Neural progenitor cell (in vitro differentiated cells): ENCODE measurements around the gene NANOG. TPM values are rescaled to one million over a fixed set of nuclear protein-coding genes. Genes with fewer than 3 reads are reported as not detected.
"Not testable (repeated sequence)": the region's sequence is repeated elsewhere in the genome, so short reads cannot be mapped to it uniquely, and the experiment has no call there.

Experiments used
- DNase-seq: peaks from one replicate; pipeline ENCODE4 v3.0.0-alpha.2; 2016; ENCODE audit warnings: low spot score
- H2AFZ ChIP-seq: fragments of 200-600 bp; sonication (generic); replicated peaks from 2 replicates; pipeline ENCODE4 v1.6.1; 2016; ENCODE audit warnings: antibody characterized with exemption
- H3F3A ChIP-seq: fragments of 200-600 bp; sonication (generic); 2 replicates; pipeline ENCODE4 v1.6.1; 2016; ENCODE audit warnings: antibody characterized with exemption, low read depth
- H3K27ac ChIP-seq: fragments of 200-600 bp; sonication (generic); 2 replicates; pipeline ENCODE4 v1.5.1; 2016; ENCODE audit warnings: mild to moderate bottlenecking
- H3K27me3 ChIP-seq: fragments of 200-600 bp; sonication (generic); 2 replicates; pipeline ENCODE4 v1.6.1; 2016; ENCODE audit warnings: mild to moderate bottlenecking, moderate library complexity
- H3K36me3 ChIP-seq: fragments of 200-600 bp; sonication (generic); 2 replicates; pipeline ENCODE4 v1.5.1; 2016
- H3K4me1 ChIP-seq: fragments of 200-600 bp; sonication (generic); 2 replicates; pipeline ENCODE4 v1.6.1; 2016; ENCODE audit warnings: mixed run types
- H3K4me2 ChIP-seq: fragments of 200-600 bp; sonication (generic); 2 replicates; pipeline ENCODE4 v1.6.1; 2016
- H3K4me3 ChIP-seq: fragments of 200-600 bp; sonication (generic); 2 replicates; pipeline ENCODE4 v1.5.1; 2016
- H3K79me2 ChIP-seq: fragments of 200-600 bp; sonication (generic); 2 replicates; pipeline ENCODE4 v1.6.1; 2016; ENCODE audit warnings: low read depth
- H3K9ac ChIP-seq: fragments of 200-600 bp; sonication (generic); 2 replicates; pipeline ENCODE4 v1.6.1; 2016
- H3K9me3 ChIP-seq: fragments of 200-600 bp; sonication (generic); 2 replicates; pipeline ENCODE4 v1.5.1; 2016; ENCODE audit warnings: low read depth
- H4K20me1 ChIP-seq: fragments of 200-600 bp; sonication (generic); 2 replicates; pipeline ENCODE4 v1.6.1; 2016; ENCODE audit warnings: low read depth
- H3K27ac Mint-ChIP-seq: 3 replicates; pipeline ENCODE4 v1.8.0; 2021; ENCODE audit warnings: mixed read lengths
- H3K27me3 Mint-ChIP-seq: 2 replicates; pipeline ENCODE4 v1.8.0; 2022; ENCODE audit warnings: low read depth, mild to moderate bottlenecking, inconsistent platforms, moderate library complexity, mixed read lengths; ENCODE audit not compliant: insufficient read depth
- H3K36me3 Mint-ChIP-seq: 3 replicates; pipeline ENCODE4 v1.8.0; 2021; ENCODE audit warnings: mixed read lengths
- H3K4me1 Mint-ChIP-seq: 3 replicates; pipeline ENCODE4 v1.8.0; 2021; ENCODE audit warnings: mixed read lengths
- H3K4me3 Mint-ChIP-seq: 3 replicates; pipeline ENCODE4 v1.8.0; 2021; ENCODE audit warnings: mild to moderate bottlenecking, moderate library complexity, mixed read lengths
- H3K9me3 Mint-ChIP-seq: 3 replicates; pipeline ENCODE4 v1.8.0; 2020; ENCODE audit warnings: mixed read lengths
- EZH2 ChIP-seq: fragments of 200-600 bp; sonication (generic); IDR thresholded peaks from 2 replicates; pipeline ENCODE4 v1.6.1; 2017; ENCODE audit warnings: antibody characterized with exemption, mild to moderate bottlenecking, moderate library complexity
- EZH2phosphoT487 ChIP-seq: fragments of 200-600 bp; sonication (generic); IDR thresholded peaks from 2 replicates; pipeline ENCODE4 v1.6.1; 2017; ENCODE audit warnings: antibody characterized with exemption
- total RNA-seq: library from RNA; depleted of rRNA; stranded (reverse); fragments of >200 nt; gene quantifications from 2 replicates; pipeline ENCODE4 v1.2.3, GENCODE V29; 2015; ENCODE audit warnings: low replicate concordance
- TF ChIP-seq, protein P1 (sequence below): fragments of 200-600 bp; sonication (generic); IDR thresholded peaks from 2 replicates; pipeline ENCODE4 v1.5.1; 2017; ENCODE audit warnings: antibody characterized with exemption, mild to moderate bottlenecking

NANOG gene
- total RNA-seq, result not detected in 2 replicates

DNA sequence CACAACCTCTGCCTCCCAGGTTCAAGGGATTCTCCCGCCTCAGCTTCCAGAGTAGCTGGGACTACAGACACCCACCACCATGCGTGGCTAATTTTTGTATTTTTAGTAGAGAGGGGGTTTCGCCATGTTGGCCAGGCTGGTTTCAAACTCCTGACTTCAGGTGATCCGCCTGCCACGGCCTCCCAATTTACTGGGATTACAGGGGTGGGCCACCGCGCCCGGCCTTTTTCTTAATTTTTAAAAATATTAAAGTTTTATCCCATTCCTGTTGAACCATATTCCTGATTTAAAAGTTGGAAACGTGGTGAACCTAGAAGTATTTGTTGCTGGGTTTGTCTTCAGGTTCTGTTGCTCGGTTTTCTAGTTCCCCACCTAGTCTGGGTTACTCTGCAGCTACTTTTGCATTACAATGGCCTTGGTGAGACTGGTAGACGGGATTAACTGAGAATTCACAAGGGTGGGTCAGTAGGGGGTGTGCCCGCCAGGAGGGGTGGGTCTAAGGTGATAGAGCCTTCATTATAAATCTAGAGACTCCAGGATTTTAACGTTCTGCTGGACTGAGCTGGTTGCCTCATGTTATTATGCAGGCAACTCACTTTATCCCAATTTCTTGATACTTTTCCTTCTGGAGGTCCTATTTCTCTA lies at the start of gene NANOG:
TSS of gene NANOG (plus strand) at position 519 of the 645 bp plus-strand sequence. CDS start 213 bp downstream, outside the sequence.
- H4K20me1 ChIP-seq, H3K36me3 ChIP-seq, H3K4me3 Mint-ChIP-seq, H3K79me2 ChIP-seq, H3K27ac ChIP-seq, H3K36me3 Mint-ChIP-seq, H3K9me3 ChIP-seq, H3K27me3 Mint-ChIP-seq, H3K9ac ChIP-seq, H3K27ac Mint-ChIP-seq, H3K9me3 Mint-ChIP-seq, H2AFZ ChIP-seq: not testable (repeated sequence)
- Histone ChIP-seq H3K4me3 (peak within 1 kb of the TSS; percentile 20), H3K27me3 (peaks cover 39% of the 10 kb centered on the region), H3K4me2 (peak within 1 kb of the TSS; percentile 70), H3K4me1 (peaks cover 15% of the 10 kb centered on the region), H3F3A (peaks cover 16% of the 10 kb centered on the region)
- peaks cover 15% of the 10 kb centered on the region for H3K4me1 Mint-ChIP-seq
- peak; percentile 13 for DNase-seq

DNA sequence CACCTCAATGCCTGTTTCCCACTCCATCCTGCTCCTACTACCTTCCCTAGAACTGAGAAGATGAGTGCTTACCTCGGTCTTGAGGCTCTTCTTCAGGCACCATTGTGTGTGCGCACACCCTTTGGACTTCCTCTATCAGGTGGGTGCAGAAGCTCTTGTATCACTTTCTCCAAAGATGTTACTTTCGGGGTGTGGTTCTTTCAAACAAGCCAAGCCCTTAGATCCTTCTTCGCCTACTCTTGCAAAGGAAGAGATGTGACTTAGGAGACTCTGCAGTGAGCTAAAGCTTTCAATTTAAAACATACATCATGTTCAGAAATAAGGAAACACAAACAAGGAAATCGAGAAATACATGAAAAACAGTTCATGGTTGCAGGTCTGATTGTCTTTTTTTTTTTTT lies 42.0 kb upstream of the NANOG start, which contains the start of gene CLEC4C:
TSS of gene CLEC4C (minus strand) at position 130 of the 400 bp plus-strand sequence. CDS start at position 103, 27 bp downstream.
- no peaks in the 10 kb centered on the region for H3K27me3 ChIP-seq
- Mint-ChIP-seq H3K9me3 (peaks cover 11% of the 10 kb centered on the region), H3K4me3 (no peak within 1 kb of the TSS), H3K27me3 (no peaks in the 10 kb centered on the region), H3K4me1 (no peaks in the 10 kb centered on the region), H3K36me3 (no peaks in the 10 kb centered on the region), H3K27ac (no peak within 1 kb of the TSS)
- H3K4me3 ChIP-seq, result no peak within 1 kb of the TSS
- no peak within 1 kb of the TSS for H3K27ac ChIP-seq
- no peak within 1 kb of the TSS for H3K9ac ChIP-seq
- H3K36me3 ChIP-seq, result no peaks in the 10 kb centered on the region
- no peaks in the 10 kb centered on the region for H4K20me1 ChIP-seq
- H3K79me2 ChIP-seq, result no peaks in the 10 kb centered on the region
- TF ChIP-seq, protein P1, sequence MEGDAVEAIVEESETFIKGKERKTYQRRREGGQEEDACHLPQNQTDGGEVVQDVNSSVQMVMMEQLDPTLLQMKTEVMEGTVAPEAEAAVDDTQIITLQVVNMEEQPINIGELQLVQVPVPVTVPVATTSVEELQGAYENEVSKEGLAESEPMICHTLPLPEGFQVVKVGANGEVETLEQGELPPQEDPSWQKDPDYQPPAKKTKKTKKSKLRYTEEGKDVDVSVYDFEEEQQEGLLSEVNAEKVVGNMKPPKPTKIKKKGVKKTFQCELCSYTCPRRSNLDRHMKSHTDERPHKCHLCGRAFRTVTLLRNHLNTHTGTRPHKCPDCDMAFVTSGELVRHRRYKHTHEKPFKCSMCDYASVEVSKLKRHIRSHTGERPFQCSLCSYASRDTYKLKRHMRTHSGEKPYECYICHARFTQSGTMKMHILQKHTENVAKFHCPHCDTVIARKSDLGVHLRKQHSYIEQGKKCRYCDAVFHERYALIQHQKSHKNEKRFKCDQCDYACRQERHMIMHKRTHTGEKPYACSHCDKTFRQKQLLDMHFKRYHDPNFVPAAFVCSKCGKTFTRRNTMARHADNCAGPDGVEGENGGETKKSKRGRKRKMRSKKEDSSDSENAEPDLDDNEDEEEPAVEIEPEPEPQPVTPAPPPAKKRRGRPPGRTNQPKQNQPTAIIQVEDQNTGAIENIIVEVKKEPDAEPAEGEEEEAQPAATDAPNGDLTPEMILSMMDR, result no peak
- TF ChIP-seq EZH2phosphoT487 (no peak), EZH2 (no peak)
- DNase-seq, result no peak
- H3K4me2 ChIP-seq, result no peak within 1 kb of the TSS
- H3K9me3 ChIP-seq, result no peaks in the 10 kb centered on the region
- no peaks in the 10 kb centered on the region for H3K4me1 ChIP-seq
- H2AFZ ChIP-seq, result no peak within 1 kb of the TSS
- H3F3A ChIP-seq, result peaks cover 4% of the 10 kb centered on the region

- Histone ChIP-seq H3K36me3 (no peaks in the 10 kb centered on the region), H3K4me1 (no peaks in the 10 kb centered on the region), H3K4me2 (no peak overlapping the region), H3K27me3 (no peaks in the 10 kb centered on the region), H3K4me3 (no peak overlapping the region), H3F3A (peaks cover 4% of the 10 kb centered on the region), H2AFZ (no peak overlapping the region), H3K27ac (no peak overlapping the region), H3K9me3 (no peaks in the 10 kb centered on the region), H3K79me2 (no peaks in the 10 kb centered on the region), H3K9ac (no peak overlapping the region), H4K20me1 (no peaks in the 10 kb centered on the region)
- TF ChIP-seq EZH2 (no peak), EZH2phosphoT487 (no peak)
- TF ChIP-seq, protein P1, result no peak
- peaks cover 10% of the 10 kb centered on the region for H3K9me3 Mint-ChIP-seq
- no peaks in the 10 kb centered on the region for H3K4me1 Mint-ChIP-seq
- DNase-seq, result no peak
- no peaks in the 10 kb centered on the region for H3K27me3 Mint-ChIP-seq
- no peaks in the 10 kb centered on the region for H3K36me3 Mint-ChIP-seq
- H3K4me3 Mint-ChIP-seq, result no peak overlapping the region
- peak overlapping the region; percentile 1 for H3K27ac Mint-ChIP-seq
Measured at GRCh38 chr12:7748852-7749251, 40.4 kb upstream of the NANOG start.

DNA sequence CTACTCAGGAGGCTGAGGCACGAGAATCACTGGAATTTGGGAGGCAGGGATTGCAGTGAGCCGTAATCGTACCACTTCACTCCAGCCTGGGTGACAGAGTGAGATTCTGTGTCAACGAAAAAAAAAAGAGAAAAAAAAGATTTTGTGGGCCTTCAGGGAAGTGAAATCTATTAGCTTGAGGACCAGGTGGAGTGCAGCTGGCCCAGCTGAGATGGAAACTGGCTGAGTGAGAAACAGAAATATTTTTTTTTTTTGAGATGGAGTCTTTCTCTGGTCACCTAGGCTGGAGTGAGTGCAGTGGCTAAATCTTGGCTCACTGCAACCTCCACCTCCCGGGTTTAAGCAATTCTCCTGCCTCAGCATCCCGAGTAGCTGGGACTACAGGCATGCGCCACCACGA lies 39.8 kb upstream of the NANOG start:
- Histone ChIP-seq H3K9ac (no peak overlapping the region), H3K4me3 (no peak overlapping the region), H3K4me1 (no peaks in the 10 kb centered on the region), H2AFZ (no peak overlapping the region), H3K27me3 (no peaks in the 10 kb centered on the region), H3K36me3 (no peaks in the 10 kb centered on the region), H3K79me2 (no peaks in the 10 kb centered on the region), H3F3A (peaks cover 4% of the 10 kb centered on the region), H3K4me2 (no peak overlapping the region), H3K27ac (no peak overlapping the region), H3K9me3 (no peaks in the 10 kb centered on the region), H4K20me1 (no peaks in the 10 kb centered on the region)
- no peak for DNase-seq
- Mint-ChIP-seq H3K36me3 (no peaks in the 10 kb centered on the region), H3K4me3 (no peak overlapping the region), H3K27ac (no peak overlapping the region), H3K27me3 (no peaks in the 10 kb centered on the region), H3K9me3 (peaks cover 7% of the 10 kb centered on the region), H3K4me1 (no peaks in the 10 kb centered on the region)
- no peak for TF ChIP-seq EZH2
